HEK293 (cell line): Measurements from ENCODE around the gene KIF5A.
"Not testable (repeated sequence)": the region's sequence is repeated elsewhere in the genome, so short reads cannot be mapped to it uniquely, and the experiment has no call there.

Experiments used
- GLI4 ChIP-seq: fragments of 450-650 bp; formaldehyde crosslinking; IDR thresholded peaks from 2 replicates; pipeline ENCODE4 v1.5.1; 2016; ENCODE audit warnings: missing biosample characterization, missing genetic modification characterization
- KLF1 ChIP-seq: fragments of 450-650 bp; formaldehyde crosslinking; IDR thresholded peaks from 2 replicates; pipeline ENCODE4 v1.5.1; 2016; ENCODE audit warnings: missing biosample characterization, missing genetic modification characterization
- MEIS1 ChIP-seq: sonication (generic); formaldehyde crosslinking; IDR thresholded peaks from 2 replicates; pipeline ENCODE4 v1.8.1; 2022; ENCODE audit warnings: missing genetic modification reagents, mild to moderate bottlenecking, borderline replicate concordance
- ZBTB21 ChIP-seq: fragments of 450-650 bp; formaldehyde crosslinking; IDR thresholded peaks from 2 replicates; pipeline ENCODE4 v1.5.1; 2017; ENCODE audit warnings: missing biosample characterization, missing genetic modification characterization
- ZBTB49 ChIP-seq: fragments of 450-650 bp; formaldehyde crosslinking; IDR thresholded peaks from 2 replicates; pipeline ENCODE4 v1.5.1; 2016; ENCODE audit warnings: missing biosample characterization, missing genetic modification characterization, low read depth
- ZNF24 ChIP-seq: fragments of 450-650 bp; formaldehyde crosslinking; IDR thresholded peaks from 2 replicates; pipeline ENCODE4 v1.5.1; 2016; ENCODE audit warnings: missing biosample characterization, missing genetic modification characterization
- ZNF274 ChIP-seq, 2 experiments: fragments of 200-500 bp in 1 of 2; fragments of 450-650 bp in 1 of 2; sonication (Bioruptor generic) in 1 of 2; formaldehyde crosslinking in 1 of 2; IDR thresholded peaks; 2 replicates each; pipeline versions ENCODE4 v1.5.1 to v1.6.1; 2014 to 2016; ENCODE audit warnings: borderline replicate concordance in 1 of 2, inconsistent platforms in 1 of 2, low read length in 1 of 2, missing biosample characterization in 1 of 2, missing genetic modification characterization in 1 of 2
- ZNF558 ChIP-seq: fragments of 450-650 bp; formaldehyde crosslinking; IDR thresholded peaks from 2 replicates; pipeline ENCODE4 v1.5.1; 2016; ENCODE audit warnings: missing biosample characterization, missing genetic modification characterization
- ZNF670 ChIP-seq: fragments of 450-650 bp; formaldehyde crosslinking; IDR thresholded peaks from 2 replicates; pipeline ENCODE4 v1.5.1; 2016; ENCODE audit warnings: missing biosample characterization, missing genetic modification characterization, low read depth
- TF ChIP-seq, protein P1 (sequence below): fragments of 450-650 bp; formaldehyde crosslinking; IDR thresholded peaks from 2 replicates; pipeline ENCODE4 v1.5.1; 2016; ENCODE audit warnings: missing biosample characterization, missing genetic modification characterization
- TF ChIP-seq, protein P2 (sequence below): fragments of 450-650 bp; formaldehyde crosslinking; IDR thresholded peaks from 2 replicates; pipeline ENCODE4 v1.5.1; 2016; ENCODE audit warnings: missing biosample characterization, missing genetic modification characterization
- TF ChIP-seq, protein P3 (sequence below): fragments of 450-650 bp; formaldehyde crosslinking; IDR thresholded peaks from 2 replicates; pipeline ENCODE4 v1.5.1; 2016; ENCODE audit warnings: missing biosample characterization, missing genetic modification characterization

DNA sequence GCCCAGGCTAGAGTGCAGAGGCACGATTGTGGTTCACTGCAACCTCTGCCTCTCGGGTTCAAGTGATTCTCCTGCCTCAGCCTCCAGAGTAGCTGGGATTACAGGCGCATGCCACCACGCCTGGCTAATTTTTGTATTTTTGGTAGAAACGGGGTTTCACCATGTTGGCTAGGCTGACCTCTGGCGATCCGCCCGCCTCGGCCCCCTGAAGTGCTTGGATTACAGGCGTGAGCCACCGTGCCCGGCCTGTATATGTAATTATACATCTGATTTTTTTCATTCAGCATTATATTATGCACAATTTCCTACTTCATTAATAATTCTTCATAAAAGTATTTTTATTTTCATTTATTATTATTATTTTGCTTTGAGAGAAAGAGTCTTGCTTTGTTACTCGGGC, 20.6 kb downstream of the KIF5A start:
- TF ChIP-seq, protein P1, sequence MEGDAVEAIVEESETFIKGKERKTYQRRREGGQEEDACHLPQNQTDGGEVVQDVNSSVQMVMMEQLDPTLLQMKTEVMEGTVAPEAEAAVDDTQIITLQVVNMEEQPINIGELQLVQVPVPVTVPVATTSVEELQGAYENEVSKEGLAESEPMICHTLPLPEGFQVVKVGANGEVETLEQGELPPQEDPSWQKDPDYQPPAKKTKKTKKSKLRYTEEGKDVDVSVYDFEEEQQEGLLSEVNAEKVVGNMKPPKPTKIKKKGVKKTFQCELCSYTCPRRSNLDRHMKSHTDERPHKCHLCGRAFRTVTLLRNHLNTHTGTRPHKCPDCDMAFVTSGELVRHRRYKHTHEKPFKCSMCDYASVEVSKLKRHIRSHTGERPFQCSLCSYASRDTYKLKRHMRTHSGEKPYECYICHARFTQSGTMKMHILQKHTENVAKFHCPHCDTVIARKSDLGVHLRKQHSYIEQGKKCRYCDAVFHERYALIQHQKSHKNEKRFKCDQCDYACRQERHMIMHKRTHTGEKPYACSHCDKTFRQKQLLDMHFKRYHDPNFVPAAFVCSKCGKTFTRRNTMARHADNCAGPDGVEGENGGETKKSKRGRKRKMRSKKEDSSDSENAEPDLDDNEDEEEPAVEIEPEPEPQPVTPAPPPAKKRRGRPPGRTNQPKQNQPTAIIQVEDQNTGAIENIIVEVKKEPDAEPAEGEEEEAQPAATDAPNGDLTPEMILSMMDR (tag by site-specific recombination): not testable (repeated sequence)
- TF ChIP-seq MEIS1 (CRISPR knock-in tag); ZNF274 (IDR thresholded peaks at IDR 0.05; ENCODE audit: low read length); ZNF274 (tag by site-specific recombination; IDR thresholded peaks at IDR 0.05; ENCODE audit: borderline replicate concordance); GLI4; ZBTB49 (tag by site-specific recombination); ZNF670 (tag by site-specific recombination); KLF1 (tag by site-specific recombination); ZNF558 (tag by site-specific recombination); ZBTB21 (tag by site-specific recombination); ZNF24 (tag by site-specific recombination): not testable (repeated sequence)
- TF ChIP-seq, protein P2, sequence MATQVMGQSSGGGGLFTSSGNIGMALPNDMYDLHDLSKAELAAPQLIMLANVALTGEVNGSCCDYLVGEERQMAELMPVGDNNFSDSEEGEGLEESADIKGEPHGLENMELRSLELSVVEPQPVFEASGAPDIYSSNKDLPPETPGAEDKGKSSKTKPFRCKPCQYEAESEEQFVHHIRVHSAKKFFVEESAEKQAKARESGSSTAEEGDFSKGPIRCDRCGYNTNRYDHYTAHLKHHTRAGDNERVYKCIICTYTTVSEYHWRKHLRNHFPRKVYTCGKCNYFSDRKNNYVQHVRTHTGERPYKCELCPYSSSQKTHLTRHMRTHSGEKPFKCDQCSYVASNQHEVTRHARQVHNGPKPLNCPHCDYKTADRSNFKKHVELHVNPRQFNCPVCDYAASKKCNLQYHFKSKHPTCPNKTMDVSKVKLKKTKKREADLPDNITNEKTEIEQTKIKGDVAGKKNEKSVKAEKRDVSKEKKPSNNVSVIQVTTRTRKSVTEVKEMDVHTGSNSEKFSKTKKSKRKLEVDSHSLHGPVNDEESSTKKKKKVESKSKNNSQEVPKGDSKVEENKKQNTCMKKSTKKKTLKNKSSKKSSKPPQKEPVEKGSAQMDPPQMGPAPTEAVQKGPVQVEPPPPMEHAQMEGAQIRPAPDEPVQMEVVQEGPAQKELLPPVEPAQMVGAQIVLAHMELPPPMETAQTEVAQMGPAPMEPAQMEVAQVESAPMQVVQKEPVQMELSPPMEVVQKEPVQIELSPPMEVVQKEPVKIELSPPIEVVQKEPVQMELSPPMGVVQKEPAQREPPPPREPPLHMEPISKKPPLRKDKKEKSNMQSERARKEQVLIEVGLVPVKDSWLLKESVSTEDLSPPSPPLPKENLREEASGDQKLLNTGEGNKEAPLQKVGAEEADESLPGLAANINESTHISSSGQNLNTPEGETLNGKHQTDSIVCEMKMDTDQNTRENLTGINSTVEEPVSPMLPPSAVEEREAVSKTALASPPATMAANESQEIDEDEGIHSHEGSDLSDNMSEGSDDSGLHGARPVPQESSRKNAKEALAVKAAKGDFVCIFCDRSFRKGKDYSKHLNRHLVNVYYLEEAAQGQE: not testable (repeated sequence)
- TF ChIP-seq, protein P3, sequence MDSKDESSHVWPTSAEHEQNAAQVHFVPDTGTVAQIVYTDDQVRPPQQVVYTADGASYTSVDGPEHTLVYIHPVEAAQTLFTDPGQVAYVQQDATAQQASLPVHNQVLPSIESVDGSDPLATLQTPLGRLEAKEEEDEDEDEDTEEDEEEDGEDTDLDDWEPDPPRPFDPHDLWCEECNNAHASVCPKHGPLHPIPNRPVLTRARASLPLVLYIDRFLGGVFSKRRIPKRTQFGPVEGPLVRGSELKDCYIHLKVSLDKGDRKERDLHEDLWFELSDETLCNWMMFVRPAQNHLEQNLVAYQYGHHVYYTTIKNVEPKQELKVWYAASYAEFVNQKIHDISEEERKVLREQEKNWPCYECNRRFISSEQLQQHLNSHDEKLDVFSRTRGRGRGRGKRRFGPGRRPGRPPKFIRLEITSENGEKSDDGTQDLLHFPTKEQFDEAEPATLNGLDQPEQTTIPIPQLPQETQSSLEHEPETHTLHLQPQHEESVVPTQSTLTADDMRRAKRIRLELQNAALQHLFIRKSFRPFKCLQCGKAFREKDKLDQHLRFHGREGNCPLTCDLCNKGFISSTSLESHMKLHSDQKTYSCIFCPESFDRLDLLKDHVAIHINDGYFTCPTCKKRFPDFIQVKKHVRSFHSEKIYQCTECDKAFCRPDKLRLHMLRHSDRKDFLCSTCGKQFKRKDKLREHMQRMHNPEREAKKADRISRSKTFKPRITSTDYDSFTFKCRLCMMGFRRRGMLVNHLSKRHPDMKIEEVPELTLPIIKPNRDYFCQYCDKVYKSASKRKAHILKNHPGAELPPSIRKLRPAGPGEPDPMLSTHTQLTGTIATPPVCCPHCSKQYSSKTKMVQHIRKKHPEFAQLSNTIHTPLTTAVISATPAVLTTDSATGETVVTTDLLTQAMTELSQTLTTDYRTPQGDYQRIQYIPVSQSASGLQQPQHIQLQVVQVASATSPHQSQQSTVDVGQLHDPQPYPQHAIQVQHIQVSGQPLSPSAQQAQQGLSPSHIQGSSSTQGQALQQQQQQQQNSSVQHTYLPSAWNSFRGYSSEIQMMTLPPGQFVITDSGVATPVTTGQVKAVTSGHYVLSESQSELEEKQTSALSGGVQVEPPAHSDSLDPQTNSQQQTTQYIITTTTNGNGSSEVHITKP (tag by site-specific recombination): not testable (repeated sequence)
